ENCODE data around the gene POLD3.

The POLD3 gene

GRCh38 chr11:74681686-74682651, 89.6 kb downstream of the POLD3 start:
- H2BK12ac ChIP-seq (ENCODE audit: low read length) = no peak overlapping the region
- no CpG with 5 or more reads among the region's 12 CpGs for WGBS (ENCODE audit: extremely low coverage, insufficient coverage, insufficient read length)

GRCh38 chr11:74682731-74683278, 90.4 kb downstream of the POLD3 start:
- Histone ChIP-seq H2AK5ac (ENCODE audit: low read length) (no peak overlapping the region), H3K27me3 (ENCODE audit: insufficient read depth, low read length) (peaks cover 7% of the 10 kb centered on the region), H3K9ac (ENCODE audit: low read length) (no peak overlapping the region), H3K4ac (ENCODE audit: low read depth, low read length) (no peak overlapping the region), H4K8ac (ENCODE audit: low read depth, low read length) (no peak overlapping the region), H3K79me2 (ENCODE audit: control insufficient read depth, insufficient read depth, low read length, poor library complexity) (no peaks in the 10 kb centered on the region), H3K4me2 (ENCODE audit: low read length) (peak overlapping the region; percentile 47), H4K91ac (ENCODE audit: low read depth, low read length) (no peak overlapping the region), H2AFZ (ENCODE audit: insufficient read depth, low read length, poor library complexity) (no peak overlapping the region), H3K23ac (ENCODE audit: low read length) (no peak overlapping the region), H3K36me3 (ENCODE audit: control insufficient read depth in 1 of 2, insufficient read depth in 2 of 2, low read length in 2 of 2) (no peaks in the 10 kb centered on the region), H3K14ac (ENCODE audit: low read length) (no peak overlapping the region), H3K27ac (ENCODE audit: low read depth, low read length) (no peak overlapping the region), H3K18ac (ENCODE audit: low read length) (no peak overlapping the region), H3K4me3 (ENCODE audit: low read depth, low read length) (no peak overlapping the region), H2BK5ac (ENCODE audit: low read depth, low read length, poor library complexity) (no peak overlapping the region), H2BK12ac (ENCODE audit: low read length) (no peak overlapping the region), H2BK120ac (ENCODE audit: insufficient read depth, low read length, poor library complexity) (no peak overlapping the region), H4K12ac (ENCODE audit: low read depth, low read length) (no peak overlapping the region), H3K79me1 (ENCODE audit: low read length) (no peaks in the 10 kb centered on the region), H3K9me3 (ENCODE audit: insufficient read depth, low read depth, low read length) (peaks cover 2% of the 10 kb centered on the region), H3K4me1 (ENCODE audit: control insufficient read depth in 1 of 2, insufficient read depth in 2 of 2, low read length in 2 of 2) (peaks cover 2 to 9% of the 10 kb centered on the region in 2 experiments)
- no peak for DNase-seq
- no CpG with 5 or more reads among the region's 14 CpGs for WGBS (ENCODE audit: extremely low coverage, insufficient coverage, insufficient read length)

More at GRCh38 chr11:74681686-74682651, 89.6 kb downstream of the POLD3 start:
- no peak overlapping the region for H4K91ac ChIP-seq (ENCODE audit: low read depth, low read length)
- no peak overlapping the region for H2BK5ac ChIP-seq (ENCODE audit: low read depth, low read length, poor library complexity)
- H2AFZ ChIP-seq (ENCODE audit: insufficient read depth, low read length, poor library complexity) = no peak overlapping the region
- H4K8ac ChIP-seq (ENCODE audit: low read depth, low read length) = no peak overlapping the region
- H3K23ac ChIP-seq (ENCODE audit: low read length) = no peak overlapping the region
- H3K4me1 ChIP-seq (ENCODE audit: control insufficient read depth in 1 of 2, insufficient read depth in 2 of 2, low read length in 2 of 2) = peaks cover 0 to 2% of the 10 kb centered on the region in 2 experiments
- no peaks in the 10 kb centered on the region for H3K36me3 ChIP-seq (ENCODE audit: control insufficient read depth in 1 of 2, insufficient read depth in 2 of 2, low read length in 2 of 2)
- DNase-seq = no peak
- H3K18ac ChIP-seq (ENCODE audit: low read length) = no peak overlapping the region
- H3K4me3 ChIP-seq (ENCODE audit: low read depth, low read length) = no peak overlapping the region
- no peak overlapping the region for H4K12ac ChIP-seq (ENCODE audit: low read depth, low read length)
- no peak overlapping the region for H3K27ac ChIP-seq (ENCODE audit: low read depth, low read length)
- H3K79me1 ChIP-seq (ENCODE audit: low read length) = no peaks in the 10 kb centered on the region
- peaks cover 2% of the 10 kb centered on the region for H3K9me3 ChIP-seq (ENCODE audit: insufficient read depth, low read depth, low read length)
- no peak overlapping the region for H2BK120ac ChIP-seq (ENCODE audit: insufficient read depth, low read length, poor library complexity)
- H2AK5ac ChIP-seq (ENCODE audit: low read length) = no peak overlapping the region
- H3K4ac ChIP-seq (ENCODE audit: low read depth, low read length) = no peak overlapping the region
- H3K9ac ChIP-seq (ENCODE audit: low read length) = no peak overlapping the region
- H3K79me2 ChIP-seq (ENCODE audit: control insufficient read depth, insufficient read depth, low read length, poor library complexity) = no peaks in the 10 kb centered on the region
- H3K14ac ChIP-seq (ENCODE audit: low read length) = no peak overlapping the region
- H3K4me2 ChIP-seq (ENCODE audit: low read length) = no peak overlapping the region
- H3K27me3 ChIP-seq (ENCODE audit: insufficient read depth, low read length) = peaks cover 7% of the 10 kb centered on the region

- no peak overlapping the region for H4K12ac ChIP-seq (ENCODE audit: low read depth, low read length)
- no peak overlapping the region for H2BK12ac ChIP-seq (ENCODE audit: low read length)
- H4K91ac ChIP-seq (ENCODE audit: low read depth, low read length) = no peak overlapping the region
- no peak overlapping the region for H3K23ac ChIP-seq (ENCODE audit: low read length)
- peaks cover 2% of the 10 kb centered on the region for H3K9me3 ChIP-seq (ENCODE audit: insufficient read depth, low read depth, low read length)
- H2BK5ac ChIP-seq (ENCODE audit: low read depth, low read length, poor library complexity) = no peak overlapping the region
- no peak overlapping the region for H3K9ac ChIP-seq (ENCODE audit: low read length)
- peak overlapping the region; percentile 33 for H3K4me3 ChIP-seq (ENCODE audit: low read depth, low read length)
- no CpG with 5 or more reads among the region's 59 CpGs for WGBS (ENCODE audit: extremely low coverage, insufficient coverage, insufficient read length)
- H3K27me3 ChIP-seq (ENCODE audit: insufficient read depth, low read length) = peaks cover 7% of the 10 kb centered on the region
- H2BK120ac ChIP-seq (ENCODE audit: insufficient read depth, low read length, poor library complexity) = no peak overlapping the region
- H2AK5ac ChIP-seq (ENCODE audit: low read length) = no peak overlapping the region
- peaks cover 2 to 11% of the 10 kb centered on the region in 2 experiments for H3K4me1 ChIP-seq (ENCODE audit: control insufficient read depth in 1 of 2, insufficient read depth in 2 of 2, low read length in 2 of 2)
- no peaks in the 10 kb centered on the region for H3K79me2 ChIP-seq (ENCODE audit: control insufficient read depth, insufficient read depth, low read length, poor library complexity)
- H3K4ac ChIP-seq (ENCODE audit: low read depth, low read length) = no peak overlapping the region
- no peaks in the 10 kb centered on the region for H3K79me1 ChIP-seq (ENCODE audit: low read length)
- no peak overlapping the region for H3K18ac ChIP-seq (ENCODE audit: low read length)
- no peak overlapping the region for H2AFZ ChIP-seq (ENCODE audit: insufficient read depth, low read length, poor library complexity)
- peak in 1 of 2 donors; percentile 29 for DNase-seq
- H3K27ac ChIP-seq (ENCODE audit: low read depth, low read length) = no peak overlapping the region
- H3K14ac ChIP-seq (ENCODE audit: low read length) = no peak overlapping the region
- H3K36me3 ChIP-seq (ENCODE audit: control insufficient read depth in 1 of 2, insufficient read depth in 2 of 2, low read length in 2 of 2) = no peaks in the 10 kb centered on the region
- peak overlapping the region; percentile 47 for H3K4me2 ChIP-seq (ENCODE audit: low read length)
- no peak overlapping the region for H4K8ac ChIP-seq (ENCODE audit: low read depth, low read length)
Observed at GRCh38 chr11:74683279-74683871, 91.0 kb downstream of the POLD3 start.

GRCh38 chr11:74683941-74684481, 91.6 kb downstream of the POLD3 start:
- Histone ChIP-seq H4K8ac (ENCODE audit: low read depth, low read length) (no peak overlapping the region), H2AFZ (ENCODE audit: insufficient read depth, low read length, poor library complexity) (no peak overlapping the region)
- no peak for DNase-seq

More at GRCh38 chr11:74683941-74684481, 91.6 kb downstream of the POLD3 start:
- H4K91ac ChIP-seq (ENCODE audit: low read depth, low read length) = no peak overlapping the region
- peaks cover 2 to 11% of the 10 kb centered on the region in 2 experiments for H3K4me1 ChIP-seq (ENCODE audit: control insufficient read depth in 1 of 2, insufficient read depth in 2 of 2, low read length in 2 of 2)
- no peak overlapping the region for H2AK5ac ChIP-seq (ENCODE audit: low read length)
- H3K27ac ChIP-seq (ENCODE audit: low read depth, low read length) = no peak overlapping the region
- H3K23ac ChIP-seq (ENCODE audit: low read length) = no peak overlapping the region
- H3K79me2 ChIP-seq (ENCODE audit: control insufficient read depth, insufficient read depth, low read length, poor library complexity) = no peaks in the 10 kb centered on the region
- H3K14ac ChIP-seq (ENCODE audit: low read length) = no peak overlapping the region
- no peaks in the 10 kb centered on the region for H3K79me1 ChIP-seq (ENCODE audit: low read length)
- no peak overlapping the region for H2BK12ac ChIP-seq (ENCODE audit: low read length)
- no peak overlapping the region for H3K4me2 ChIP-seq (ENCODE audit: low read length)
- no peak overlapping the region for H2BK120ac ChIP-seq (ENCODE audit: insufficient read depth, low read length, poor library complexity)
- no peak overlapping the region for H3K18ac ChIP-seq (ENCODE audit: low read length)
- H4K12ac ChIP-seq (ENCODE audit: low read depth, low read length) = no peak overlapping the region
- peaks cover 2% of the 10 kb centered on the region for H3K9me3 ChIP-seq (ENCODE audit: insufficient read depth, low read depth, low read length)
- no peak overlapping the region for H2BK5ac ChIP-seq (ENCODE audit: low read depth, low read length, poor library complexity)
- H3K36me3 ChIP-seq (ENCODE audit: control insufficient read depth in 1 of 2, insufficient read depth in 2 of 2, low read length in 2 of 2) = no peaks in the 10 kb centered on the region
- no peak overlapping the region for H3K9ac ChIP-seq (ENCODE audit: low read length)
- H3K4me3 ChIP-seq (ENCODE audit: low read depth, low read length) = no peak overlapping the region
- peaks cover 7% of the 10 kb centered on the region for H3K27me3 ChIP-seq (ENCODE audit: insufficient read depth, low read length)
- no CpG with 5 or more reads among the region's 12 CpGs for WGBS (ENCODE audit: extremely low coverage, insufficient coverage, insufficient read length)
- H3K4ac ChIP-seq (ENCODE audit: low read depth, low read length) = no peak overlapping the region

All from trophoblast cell (in vitro differentiated cells and primary cell).